ENCODE data around the gene MRRF. TPM values are rescaled to one million over a fixed set of nuclear protein-coding genes. Genes with fewer than 3 reads are reported as not detected.
A peak's percentile ranks its signal among the peaks of the same experiment; 100 is the strongest.

The MRRF gene
- total RNA-seq, 4 donors from 2014 or later, result 20.5 to 29.2 (median 28.5) TPM

- H3K27me3 ChIP-seq, result no peaks in the 10 kb centered on the region
- H3K4me3 ChIP-seq, result no peak overlapping the region
- no peaks in the 10 kb centered on the region for H3K9me3 ChIP-seq
- no peak for TF ChIP-seq POLR2A (IDR thresholded peaks at IDR 0.05; ENCODE audit: low read depth)
- TF ChIP-seq POLR2AphosphoS5 (IDR thresholded peaks at IDR 0.05), result peak in 1 of 2 donors; percentile 48
- H3K36me3 ChIP-seq, result no peaks in the 10 kb centered on the region
- no peak for DNase-seq (ENCODE audit: extremely low spot score)
- peak overlapping the region; percentile 79 to 86 (median 82) for H3K27ac ChIP-seq (replicated peaks in 1 of 4)
- whole genome bisulfite sequencing, result 64% methylated on average over 10 of the region's 10 CpGs
- peaks cover 0 to 55% (median 51%) of the 10 kb centered on the region in 4 donors for H3K4me1 ChIP-seq
- intact Hi-C loops (cut with DNase I), result no loop called here
Measured at GRCh38 chr9:122364117-122364782, 99.6 kb downstream of the MRRF start.

DNA sequence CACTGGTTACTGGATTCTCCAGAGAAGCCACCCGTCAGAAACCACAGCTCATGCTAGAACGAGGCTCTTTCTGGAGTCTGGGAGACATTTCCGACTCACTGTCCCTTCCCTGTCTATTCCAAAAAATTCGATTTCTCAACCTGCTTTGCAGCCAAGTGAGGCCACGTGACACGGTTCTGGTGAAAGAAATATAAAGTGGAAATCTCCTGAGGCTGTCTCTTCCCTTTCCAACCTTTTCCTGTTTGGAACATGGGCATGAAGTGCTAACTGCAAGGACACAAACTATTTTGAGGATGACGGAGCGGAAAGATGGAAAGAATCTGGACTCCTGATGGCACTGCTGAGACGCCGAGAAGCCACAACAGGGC lies 100.1 kb downstream of the MRRF start:
- Histone ChIP-seq H3K27me3 (no peaks in the 10 kb centered on the region), H3K36me3 (no peaks in the 10 kb centered on the region), H3K27ac (replicated peaks in 1 of 4) (peak overlapping the region; percentile 79 to 86 (median 82)), H3K9me3 (no peaks in the 10 kb centered on the region), H3K4me3 (no peak overlapping the region), H3K4me1 (peaks cover 0 to 55% (median 48%) of the 10 kb centered on the region in 4 donors)
- WGBS, result 55% methylated on average over 10 of the region's 10 CpGs
- DNase-seq (ENCODE audit: extremely low spot score), result no peak
- TF ChIP-seq EP300 (IDR thresholded peaks at IDR 0.05), result no peak
- peak; percentile 16 to 25 for TF ChIP-seq POLR2AphosphoS5 (IDR thresholded peaks at IDR 0.05)
- intact Hi-C loops (cut with DNase I), result no loop called here

DNA sequence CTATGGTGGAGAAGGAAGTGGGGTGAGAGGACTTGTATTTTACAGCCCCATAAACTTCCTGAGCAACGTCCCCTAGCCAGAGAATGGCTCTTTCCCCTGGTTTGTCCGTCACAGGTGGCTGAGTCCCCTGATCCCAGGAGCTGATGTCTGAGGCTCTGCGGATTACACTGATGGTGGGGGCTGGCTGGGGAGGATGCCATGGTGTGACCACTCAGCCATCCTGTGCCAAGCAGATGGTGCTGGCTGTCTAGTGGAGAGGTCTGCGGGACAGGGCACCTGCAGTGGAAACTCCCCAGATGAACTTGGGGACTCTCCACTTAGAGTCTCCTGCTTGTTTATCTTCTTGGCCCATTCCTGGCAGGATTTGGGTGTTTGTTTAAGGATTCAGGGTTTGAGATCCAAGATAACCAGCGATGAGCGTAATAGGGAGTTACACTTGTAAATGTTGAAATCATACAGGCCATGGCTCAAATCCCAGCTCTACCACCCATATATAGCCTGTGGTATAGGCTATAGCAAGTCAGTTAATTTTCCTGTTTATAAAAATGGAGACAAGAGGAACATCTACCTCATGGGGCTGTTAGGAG lies 101.5 kb downstream of the MRRF start:
- H3K4me3 ChIP-seq, result no peak overlapping the region
- no peak for TF ChIP-seq POLR2AphosphoS5 (IDR thresholded peaks at IDR 0.05)
- TF ChIP-seq EP300 (IDR thresholded peaks at IDR 0.05), result no peak
- TF ChIP-seq, protein P1, sequence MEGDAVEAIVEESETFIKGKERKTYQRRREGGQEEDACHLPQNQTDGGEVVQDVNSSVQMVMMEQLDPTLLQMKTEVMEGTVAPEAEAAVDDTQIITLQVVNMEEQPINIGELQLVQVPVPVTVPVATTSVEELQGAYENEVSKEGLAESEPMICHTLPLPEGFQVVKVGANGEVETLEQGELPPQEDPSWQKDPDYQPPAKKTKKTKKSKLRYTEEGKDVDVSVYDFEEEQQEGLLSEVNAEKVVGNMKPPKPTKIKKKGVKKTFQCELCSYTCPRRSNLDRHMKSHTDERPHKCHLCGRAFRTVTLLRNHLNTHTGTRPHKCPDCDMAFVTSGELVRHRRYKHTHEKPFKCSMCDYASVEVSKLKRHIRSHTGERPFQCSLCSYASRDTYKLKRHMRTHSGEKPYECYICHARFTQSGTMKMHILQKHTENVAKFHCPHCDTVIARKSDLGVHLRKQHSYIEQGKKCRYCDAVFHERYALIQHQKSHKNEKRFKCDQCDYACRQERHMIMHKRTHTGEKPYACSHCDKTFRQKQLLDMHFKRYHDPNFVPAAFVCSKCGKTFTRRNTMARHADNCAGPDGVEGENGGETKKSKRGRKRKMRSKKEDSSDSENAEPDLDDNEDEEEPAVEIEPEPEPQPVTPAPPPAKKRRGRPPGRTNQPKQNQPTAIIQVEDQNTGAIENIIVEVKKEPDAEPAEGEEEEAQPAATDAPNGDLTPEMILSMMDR (IDR thresholded peaks at IDR 0.05), result no peak
- TF ChIP-seq POLR2A (IDR thresholded peaks at IDR 0.05; ENCODE audit: low read depth), result no peak
- H3K27ac ChIP-seq (replicated peaks in 1 of 4), result peak overlapping the region; percentile 79 to 86 (median 82)
- no peaks in the 10 kb centered on the region for H3K36me3 ChIP-seq
- no peaks in the 10 kb centered on the region for H3K9me3 ChIP-seq
- H3K27me3 ChIP-seq, result no peaks in the 10 kb centered on the region
- H3K4me1 ChIP-seq, result peaks cover 8 to 59% (median 47%) of the 10 kb centered on the region in 4 donors
- intact Hi-C loops (cut with DNase I), result no loop called here
- no peak for DNase-seq (ENCODE audit: extremely low spot score)
- WGBS, result 71% methylated on average over 4 of the region's 6 CpGs

DNA sequence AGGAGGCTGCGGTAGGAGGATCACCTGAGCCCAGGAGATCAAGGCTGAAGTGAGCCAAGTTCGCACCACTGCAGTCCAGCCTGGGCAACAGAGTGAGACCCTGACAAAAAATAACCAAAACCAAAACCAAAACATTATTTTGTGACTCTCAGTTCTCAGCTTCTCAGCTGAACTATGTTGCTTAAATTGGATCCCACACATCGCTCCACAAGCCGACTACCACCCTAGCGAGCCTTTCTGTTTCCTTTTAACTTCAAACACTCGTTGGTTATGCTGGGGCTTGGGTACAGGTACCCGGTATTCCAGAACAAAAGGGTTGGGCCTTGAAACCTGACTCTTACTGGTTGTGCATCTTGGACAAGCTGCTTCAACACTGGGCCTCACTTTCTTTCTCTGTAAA lies 102.4 kb downstream of the MRRF start:
- intact Hi-C loops (cut with DNase I), result no loop called here
- no peak for DNase-seq (ENCODE audit: extremely low spot score)
- H3K4me1 ChIP-seq, result peaks cover 11 to 64% (median 55%) of the 10 kb centered on the region in 4 donors
- no peaks in the 10 kb centered on the region for H3K9me3 ChIP-seq
- WGBS, result 94% methylated on average over 7 of the region's 7 CpGs
- H3K27ac ChIP-seq (replicated peaks in 1 of 4), result peak overlapping the region; percentile 79 to 86 (median 82)
- H3K4me3 ChIP-seq, result no peak overlapping the region
- TF ChIP-seq POLR2AphosphoS5 (IDR thresholded peaks at IDR 0.05), result no peak
- TF ChIP-seq, protein P1 (IDR thresholded peaks at IDR 0.05), result no peak
- no peak for TF ChIP-seq POLR2A (IDR thresholded peaks at IDR 0.05; ENCODE audit: low read depth)
- TF ChIP-seq EP300 (IDR thresholded peaks at IDR 0.05), result no peak
- H3K36me3 ChIP-seq, result no peaks in the 10 kb centered on the region
- H3K27me3 ChIP-seq, result no peaks in the 10 kb centered on the region

- DNase-seq (ENCODE audit: extremely low spot score), result no peak
- WGBS, result 90% methylated on average over 6 of the region's 6 CpGs
- H3K27me3 ChIP-seq, result no peaks in the 10 kb centered on the region
- H3K4me3 ChIP-seq, result no peak overlapping the region
- no peak for TF ChIP-seq EP300 (IDR thresholded peaks at IDR 0.05)
- no peak for TF ChIP-seq POLR2AphosphoS5 (IDR thresholded peaks at IDR 0.05)
- TF ChIP-seq, protein P1 (IDR thresholded peaks at IDR 0.05), result no peak
- TF ChIP-seq POLR2A (IDR thresholded peaks at IDR 0.05; ENCODE audit: low read depth), result no peak
- H3K9me3 ChIP-seq, result no peaks in the 10 kb centered on the region
- intact Hi-C loops (cut with DNase I), result no loop called here
- H3K4me1 ChIP-seq, result peaks cover 11 to 72% (median 63%) of the 10 kb centered on the region in 4 donors
- H3K36me3 ChIP-seq, result no peaks in the 10 kb centered on the region
- peak overlapping the region in 1 of 4 donors; percentile 0 for H3K27ac ChIP-seq (replicated peaks in 1 of 4)
Measured at GRCh38 chr9:122367774-122368460, 103.2 kb downstream of the MRRF start.
